K562 (cell line): ENCODE measurements around the gene ACP4. TPM values are rescaled to one million over a fixed set of nuclear protein-coding genes. Genes with fewer than 3 reads are reported as not detected.
A peak's percentile ranks its signal among the peaks of the same experiment; 100 is the strongest.

ENCODE experiments used
- BRCA1 ChIP-seq, 2 experiments: fragments of 450-650 bp in 1 of 2; sonication (generic) in 1 of 2; formaldehyde crosslinking in 1 of 2; IDR thresholded peaks; 2 replicates each; pipeline versions ENCODE4 v1.5.0 to v1.6.1; 2017 to 2020; ENCODE audit warnings: mild to moderate bottlenecking in 1 of 2, missing genetic modification reagents in 1 of 2
- CSDE1 ChIP-seq, 2 experiments: fragments of 450-650 bp; IDR thresholded peaks; 2 replicates each; pipeline ENCODE4 v1.6.1; 2016; ENCODE audit warnings: mild to moderate bottlenecking in 1 of 2
- ELF1 ChIP-seq: fragments of 200-800 bp; sonication (Bioruptor generic); IDR thresholded peaks from 2 replicates; pipeline ENCODE4 v1.6.1; 2016; ENCODE audit warnings: missing genetic modification characterization, missing compliant biosample characterization
- EP400 ChIP-seq: fragments of 450-650 bp; IDR thresholded peaks from 2 replicates; pipeline ENCODE4 v1.6.1; 2017; ENCODE audit warnings: antibody characterized with exemption, mild to moderate bottlenecking, moderate library complexity
- ERF ChIP-seq: fragments of 450-650 bp; formaldehyde crosslinking; IDR thresholded peaks from 2 replicates; pipeline ENCODE4 v1.4.0; 2020; ENCODE audit warnings: mild to moderate bottlenecking, mixed read lengths
- FOXJ3 ChIP-seq: sonication (generic); formaldehyde crosslinking; IDR thresholded peaks from 2 replicates; pipeline ENCODE4 v1.4.0; 2020; ENCODE audit warnings: mild to moderate bottlenecking, missing genetic modification reagents
- FUS ChIP-seq: fragments of 200-400 bp; formaldehyde crosslinking; optimal IDR thresholded peaks from 2 replicates; pipeline ENCODE3; 2017; ENCODE audit warnings: low read depth, low read length
- KLF6 ChIP-seq: fragments of 250-450 bp; sonication (Bioruptor Pico); IDR thresholded peaks from 2 replicates; pipeline ENCODE4 v1.4.0; 2020; ENCODE audit warnings: mild to moderate bottlenecking, moderate library complexity, borderline replicate concordance
- NCOA1 ChIP-seq: fragments of 450-650 bp; IDR thresholded peaks from 2 replicates; pipeline ENCODE4 v1.6.1; 2016; ENCODE audit warnings: low read depth
- POLR2AphosphoS2 ChIP-seq: IDR thresholded peaks from 2 replicates; pipeline ENCODE4 v1.6.1; 2012; ENCODE audit warnings: low read length, improper control_type of control experiment
- PURB ChIP-seq: sonication (generic); formaldehyde crosslinking; IDR thresholded peaks from 2 replicates; pipeline ENCODE4 v1.9.0; 2021; ENCODE audit warnings: low read depth, mild to moderate bottlenecking, missing genetic modification reagents
- RBM17 ChIP-seq: fragments of 200-400 bp; formaldehyde crosslinking; IDR thresholded peaks from 2 replicates; pipeline ENCODE4 v1.6.1; 2017; ENCODE audit warnings: low read depth, mild to moderate bottlenecking, low read length, borderline replicate concordance
- SIRT6 ChIP-seq: IDR thresholded peaks from one replicate; pipeline ENCODE4 v1.6.1; 2012; ENCODE audit warnings: low read depth, mild to moderate bottlenecking, control low read depth, inconsistent platforms, low read length, moderate library complexity
- SREBF1 ChIP-seq: fragments of 150-350 bp; IDR thresholded peaks from 2 replicates; pipeline ENCODE4 v1.6.1; 2014; ENCODE audit warnings: antibody characterized with exemption, low read depth, low read length, borderline replicate concordance
- YY1 ChIP-seq, 3 experiments: IDR thresholded peaks; 2 replicates each; pipeline ENCODE4 v1.6.1; 2011; ENCODE audit warnings: low read length in 2 of 3, mild to moderate bottlenecking in 2 of 3, moderate library complexity in 2 of 3, borderline replicate concordance in 1 of 3, control low read depth in 1 of 3, low read depth in 1 of 3; ENCODE audit not compliant: insufficient read depth in 3 of 3, insufficient replicate concordance in 2 of 3, control insufficient read depth in 1 of 3, insufficient read length in 1 of 3; ENCODE audit errors: extremely low read depth in 1 of 3
- ZBTB26 ChIP-seq: fragments of 450-650 bp; formaldehyde crosslinking; IDR thresholded peaks from 2 replicates; pipeline ENCODE4 v1.4.0; 2022; ENCODE audit warnings: missing genetic modification characterization
- ZBTB9 ChIP-seq: fragments of 450-650 bp; formaldehyde crosslinking; IDR thresholded peaks from 2 replicates; pipeline ENCODE4 v1.4.0; 2020; ENCODE audit warnings: mild to moderate bottlenecking, moderate library complexity
- ZEB2 ChIP-seq: fragments of 450-650 bp; IDR thresholded peaks from 2 replicates; pipeline ENCODE4 v1.6.1; 2016
- ZKSCAN8 ChIP-seq: fragments of 200-800 bp; sonication (Bioruptor generic); IDR thresholded peaks from 2 replicates; pipeline ENCODE4 v1.6.1; 2016; ENCODE audit warnings: missing genetic modification characterization, missing compliant biosample characterization
- ZNF347 ChIP-seq: fragments of 450-650 bp; formaldehyde crosslinking; IDR thresholded peaks from 2 replicates; pipeline ENCODE4 v1.4.0; 2020; ENCODE audit warnings: low read depth, mild to moderate bottlenecking, moderate library complexity
- ZNF431 ChIP-seq: sonication (generic); formaldehyde crosslinking; IDR thresholded peaks from 2 replicates; pipeline ENCODE4 v1.8.0; 2022; ENCODE audit warnings: mild to moderate bottlenecking, missing genetic modification reagents
- ZNF696 ChIP-seq: fragments of 250-450 bp; sonication (Bioruptor Pico); conservative IDR thresholded peaks from 2 replicates; pipeline ENCODE4 v1.4.0; 2020; ENCODE audit warnings: mild to moderate bottlenecking, moderate library complexity
- polyA plus RNA-seq, 8 experiments: library from polyadenylated mRNA; depleted of rRNA in 4 of 8; stranded (reverse) in 5 of 8; unstranded in 3 of 8; fragments of >200 nt; fragmentation: Nextera tagmentation in 2 of 8; fragmentation: Illumina TruSeq in 1 of 8; extraction: Ambion mirVana in 2 of 8; extraction: Trizol in 1 of 8; gene quantifications; 2 replicates each; pipeline versions ENCODE4 v1.2.1 to v1.2.3, GENCODE V29; 2011 to 2014; ENCODE audit warnings: inconsistent platforms in 1 of 8, missing spikeins in 1 of 8
- total RNA-seq, 7 experiments: library from RNA; depleted of rRNA in 6 of 7; stranded (reverse); fragments of >200 nt in 6 of 7; fragmentation: Illumina TruSeq in 2 of 7; extraction: Trizol in 2 of 7; gene quantifications; 2 replicates each; pipeline versions ENCODE4 v1.2.1 to v1.2.3, GENCODE V29; 2011 to 2021; ENCODE audit warnings: low replicate concordance in 1 of 7
- TF ChIP-seq, protein P1 (sequence below): sonication (generic); formaldehyde crosslinking; IDR thresholded peaks from 2 replicates; pipeline ENCODE4 v1.8.1; 2023; ENCODE audit warnings: mild to moderate bottlenecking, missing genetic modification reagents
- TF ChIP-seq, protein P2 (sequence below): fragments of 450-650 bp; formaldehyde crosslinking; IDR thresholded peaks from 2 replicates; pipeline ENCODE4 v1.4.0; 2022; ENCODE audit warnings: mild to moderate bottlenecking, moderate library complexity

Gene ACP4
- total and polyA plus RNA-seq, 9 of the 15 experiments (the other 6 are each of a cell fraction or from before 2014, with no cell fraction given): not detected

GRCh38 chr19:50817941-50818858, 28.0 kb downstream of the ACP4 start (continued):
- TF ChIP-seq ZBTB26 (CRISPR knock-in tag) (no peak), ZKSCAN8 (no peak), FOXJ3 (no peak), SIRT6 (no peak), ZBTB9 (peak; percentile 78), ZEB2 (no peak), PURB (no peak), POLR2AphosphoS2 (no peak), NCOA1 (no peak), ZNF431 (no peak), ZNF347 (CRISPR knock-in tag) (no peak), CSDE1 (IDR thresholded peaks at IDR 0.05) (no peak), ELF1 (tag) (no peak), ZNF696 (no peak), EP400 (no peak), ERF (CRISPR knock-in tag) (0 out of 2 replicates have a peak, but pooled peaks have one; percentile 61), YY1 (IDR thresholded peaks at IDR 0.05; ENCODE audit: borderline replicate concordance in 1 of 3, control insufficient read depth in 1 of 3, extremely low read depth in 1 of 3, insufficient read depth in 3 of 3, insufficient read length in 1 of 3, insufficient replicate concordance in 2 of 3, low read depth in 1 of 3, low read length in 2 of 3) (no peak), BRCA1 (IDR thresholded peaks at IDR 0.05) (no peak), BRCA1 (CRISPR knock-in tag; IDR thresholded peaks at IDR 0.05) (no peak), SREBF1 (no peak), FUS (no peak), KLF6 (CRISPR knock-in tag) (no peak), RBM17 (no peak)
- TF ChIP-seq, protein P1, sequence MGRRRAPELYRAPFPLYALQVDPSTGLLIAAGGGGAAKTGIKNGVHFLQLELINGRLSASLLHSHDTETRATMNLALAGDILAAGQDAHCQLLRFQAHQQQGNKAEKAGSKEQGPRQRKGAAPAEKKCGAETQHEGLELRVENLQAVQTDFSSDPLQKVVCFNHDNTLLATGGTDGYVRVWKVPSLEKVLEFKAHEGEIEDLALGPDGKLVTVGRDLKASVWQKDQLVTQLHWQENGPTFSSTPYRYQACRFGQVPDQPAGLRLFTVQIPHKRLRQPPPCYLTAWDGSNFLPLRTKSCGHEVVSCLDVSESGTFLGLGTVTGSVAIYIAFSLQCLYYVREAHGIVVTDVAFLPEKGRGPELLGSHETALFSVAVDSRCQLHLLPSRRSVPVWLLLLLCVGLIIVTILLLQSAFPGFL: 0 out of 2 replicates have a peak, but pooled peaks have one; percentile 51
- TF ChIP-seq, protein P2, sequence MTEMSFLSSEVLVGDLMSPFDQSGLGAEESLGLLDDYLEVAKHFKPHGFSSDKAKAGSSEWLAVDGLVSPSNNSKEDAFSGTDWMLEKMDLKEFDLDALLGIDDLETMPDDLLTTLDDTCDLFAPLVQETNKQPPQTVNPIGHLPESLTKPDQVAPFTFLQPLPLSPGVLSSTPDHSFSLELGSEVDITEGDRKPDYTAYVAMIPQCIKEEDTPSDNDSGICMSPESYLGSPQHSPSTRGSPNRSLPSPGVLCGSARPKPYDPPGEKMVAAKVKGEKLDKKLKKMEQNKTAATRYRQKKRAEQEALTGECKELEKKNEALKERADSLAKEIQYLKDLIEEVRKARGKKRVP (CRISPR knock-in tag): no peak
